ENCODE data around the gene MARK3.
A peak's percentile ranks its signal among the peaks of the same experiment; 100 is the strongest.

MARK3 gene

GRCh38 chr14:103540821-103541708 lies 155.8 kb downstream of the MARK3 start:
- DNase-seq = no peak

- no peak for DNase-seq
Measured at GRCh38 chr14:103541709-103542604, 156.7 kb downstream of the MARK3 start.

GRCh38 chr14:103542605-103543088 lies 157.4 kb downstream of the MARK3 start:
- no peak for DNase-seq

GRCh38 chr14:103543140-103543539 lies 157.9 kb downstream of the MARK3 start:
- no peak for DNase-seq

GRCh38 chr14:103543721-103544387 lies 158.6 kb downstream of the MARK3 start:
- DNase-seq = no peak

- DNase-seq = no peak
Measured at GRCh38 chr14:103544388-103545218, 159.4 kb downstream of the MARK3 start.

- no peak for DNase-seq
Measured at GRCh38 chr14:103545219-103545914, 160.2 kb downstream of the MARK3 start.

- DNase-seq = no peak
Measured at GRCh38 chr14:103545915-103546651, 160.9 kb downstream of the MARK3 start.

GRCh38 chr14:103546652-103547454 lies 161.6 kb downstream of the MARK3 start:
- DNase-seq = peak in 1 of 2 experiments; percentile 22

GRCh38 chr14:103547455-103547940 lies 162.3 kb downstream of the MARK3 start:
- no peak for DNase-seq

- DNase-seq = no peak
Measured at GRCh38 chr14:103547941-103548462, 162.8 kb downstream of the MARK3 start.

GRCh38 chr14:103548463-103549351 lies 163.5 kb downstream of the MARK3 start:
- DNase-seq = no peak

GRCh38 chr14:103549361-103550311 lies 164.4 kb downstream of the MARK3 start:
- DNase-seq = no peak

GRCh38 chr14:103550451-103551337 lies 165.5 kb downstream of the MARK3 start:
- DNase-seq = no peak

- DNase-seq = no peak
Measured at GRCh38 chr14:103551338-103551762, 166.1 kb downstream of the MARK3 start.

Data from SW 1271 (cell line).